ENCODE results near the gene GNG4.

The GNG4 gene

DNA sequence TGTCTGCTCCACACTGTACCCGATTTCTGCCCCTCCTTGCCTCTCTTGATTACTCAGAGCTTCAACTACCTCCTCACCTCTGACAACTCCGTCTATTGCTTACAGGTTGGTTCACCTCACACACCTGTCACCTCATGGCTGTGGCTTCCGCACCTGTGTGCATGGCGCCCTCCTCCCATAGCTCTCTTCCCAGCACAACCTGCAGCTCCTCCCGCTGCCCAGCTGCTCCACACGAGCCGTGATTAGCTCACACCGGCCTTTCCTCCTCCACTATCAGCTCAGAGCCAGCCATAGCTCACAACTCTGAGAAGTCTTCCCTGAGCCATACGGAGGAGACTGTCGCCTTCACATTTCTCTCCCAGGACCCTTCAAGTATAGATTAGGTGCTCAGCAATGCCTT is 67.5 kb downstream of the GNG4 start:
- TF ChIP-seq, protein P1, sequence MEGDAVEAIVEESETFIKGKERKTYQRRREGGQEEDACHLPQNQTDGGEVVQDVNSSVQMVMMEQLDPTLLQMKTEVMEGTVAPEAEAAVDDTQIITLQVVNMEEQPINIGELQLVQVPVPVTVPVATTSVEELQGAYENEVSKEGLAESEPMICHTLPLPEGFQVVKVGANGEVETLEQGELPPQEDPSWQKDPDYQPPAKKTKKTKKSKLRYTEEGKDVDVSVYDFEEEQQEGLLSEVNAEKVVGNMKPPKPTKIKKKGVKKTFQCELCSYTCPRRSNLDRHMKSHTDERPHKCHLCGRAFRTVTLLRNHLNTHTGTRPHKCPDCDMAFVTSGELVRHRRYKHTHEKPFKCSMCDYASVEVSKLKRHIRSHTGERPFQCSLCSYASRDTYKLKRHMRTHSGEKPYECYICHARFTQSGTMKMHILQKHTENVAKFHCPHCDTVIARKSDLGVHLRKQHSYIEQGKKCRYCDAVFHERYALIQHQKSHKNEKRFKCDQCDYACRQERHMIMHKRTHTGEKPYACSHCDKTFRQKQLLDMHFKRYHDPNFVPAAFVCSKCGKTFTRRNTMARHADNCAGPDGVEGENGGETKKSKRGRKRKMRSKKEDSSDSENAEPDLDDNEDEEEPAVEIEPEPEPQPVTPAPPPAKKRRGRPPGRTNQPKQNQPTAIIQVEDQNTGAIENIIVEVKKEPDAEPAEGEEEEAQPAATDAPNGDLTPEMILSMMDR (conservative IDR thresholded peaks at IDR 0.05; ENCODE audit: low read length) = no peak
- no peak for TF ChIP-seq EZH2phosphoT487 (IDR thresholded peaks at IDR 0.05; ENCODE audit: borderline replicate concordance)
- no peak overlapping the region for H2AFZ ChIP-seq (ENCODE audit: low read length)
- H3K79me2 ChIP-seq (ENCODE audit: insufficient read depth, low read length) = no peaks in the 10 kb centered on the region
- no peaks in the 10 kb centered on the region for H3K36me3 ChIP-seq (ENCODE audit: insufficient read depth, low read length)
- no peaks in the 10 kb centered on the region for H3K4me1 ChIP-seq (ENCODE audit: insufficient read depth, low read length, poor library complexity, severe bottlenecking)
- H3K4me2 ChIP-seq (ENCODE audit: low read depth, low read length, poor library complexity, severe bottlenecking) = no peak overlapping the region
- no peak overlapping the region for H3K9ac ChIP-seq (ENCODE audit: low read depth, low read length, poor library complexity, severe bottlenecking)
- no peaks in the 10 kb centered on the region for H3K9me2 ChIP-seq (replicated peaks; ENCODE audit: low read depth, low read length)
- H3F3A ChIP-seq (ENCODE audit: low read depth) = no peaks in the 10 kb centered on the region
- H3K4me3 ChIP-seq (ENCODE audit: low read length, poor library complexity, severe bottlenecking) = no peak overlapping the region
- H3K9me3 ChIP-seq (ENCODE audit: insufficient read depth, low read depth, low read length) = no peaks in the 10 kb centered on the region
- no peaks in the 10 kb centered on the region for H3K27me3 ChIP-seq (ENCODE audit: insufficient read depth, low read length, poor library complexity, severe bottlenecking)
- H4K20me1 ChIP-seq (ENCODE audit: insufficient read depth, low read length, poor library complexity, severe bottlenecking) = no peaks in the 10 kb centered on the region

DNA sequence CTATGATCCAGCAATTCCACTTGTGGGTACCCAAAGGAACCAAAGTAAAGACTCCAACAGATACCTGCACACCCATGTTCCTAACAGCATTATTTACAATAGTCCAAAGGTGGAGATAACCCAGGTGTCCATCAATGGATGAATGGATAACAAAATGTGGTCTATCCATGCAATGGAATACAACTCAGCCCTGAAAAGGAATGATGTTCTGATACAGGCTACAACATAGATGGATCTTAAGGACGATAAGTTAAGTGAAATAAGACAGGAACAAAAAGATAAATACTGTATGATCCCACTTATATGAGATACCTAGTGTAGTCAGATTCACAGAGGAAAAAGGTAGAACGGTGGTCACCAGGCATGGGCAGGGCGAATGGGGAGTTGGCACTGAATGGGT is 69.7 kb downstream of the GNG4 start:
- Histone ChIP-seq H3F3A (ENCODE audit: low read depth) (no peaks in the 10 kb centered on the region), H3K9me2 (replicated peaks; ENCODE audit: low read depth, low read length) (no peaks in the 10 kb centered on the region), H3K27me3 (ENCODE audit: insufficient read depth, low read length, poor library complexity, severe bottlenecking) (no peaks in the 10 kb centered on the region), H3K4me2 (ENCODE audit: low read depth, low read length, poor library complexity, severe bottlenecking) (no peak overlapping the region), H3K4me3 (ENCODE audit: low read length, poor library complexity, severe bottlenecking) (no peak overlapping the region), H3K9me3 (ENCODE audit: insufficient read depth, low read depth, low read length) (no peaks in the 10 kb centered on the region), H3K36me3 (ENCODE audit: insufficient read depth, low read length) (no peaks in the 10 kb centered on the region), H3K4me1 (ENCODE audit: insufficient read depth, low read length, poor library complexity, severe bottlenecking) (no peaks in the 10 kb centered on the region), H4K20me1 (ENCODE audit: insufficient read depth, low read length, poor library complexity, severe bottlenecking) (no peaks in the 10 kb centered on the region), H3K79me2 (ENCODE audit: insufficient read depth, low read length) (no peaks in the 10 kb centered on the region), H3K9ac (ENCODE audit: low read depth, low read length, poor library complexity, severe bottlenecking) (no peak overlapping the region), H2AFZ (ENCODE audit: low read length) (no peak overlapping the region)
- TF ChIP-seq, protein P1 (conservative IDR thresholded peaks at IDR 0.05; ENCODE audit: low read length) = no peak
- no peak for TF ChIP-seq EZH2phosphoT487 (IDR thresholded peaks at IDR 0.05; ENCODE audit: borderline replicate concordance)

DNA sequence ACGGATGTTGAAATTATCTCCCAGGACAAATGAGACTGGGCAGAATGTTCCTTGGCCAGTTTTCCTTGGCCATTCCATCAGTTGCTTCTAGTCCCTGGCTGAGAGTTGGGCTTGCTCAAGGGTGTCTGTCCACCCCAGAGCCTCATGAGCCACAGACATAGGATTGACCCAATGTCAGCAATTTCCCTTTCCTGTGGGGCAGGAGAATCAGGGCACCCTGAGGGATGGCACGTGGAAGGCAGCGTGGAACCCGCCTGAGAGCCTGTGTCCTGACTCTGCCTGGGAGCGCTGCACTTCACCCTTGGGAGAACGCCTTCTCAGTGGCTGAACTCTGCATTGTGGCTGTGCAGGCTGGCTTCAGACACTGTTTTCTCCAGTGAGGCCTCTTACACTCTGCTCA is 74.0 kb downstream of the GNG4 start:
- H3F3A ChIP-seq (ENCODE audit: low read depth) = no peaks in the 10 kb centered on the region
- H3K9me2 ChIP-seq (replicated peaks; ENCODE audit: low read depth, low read length) = no peaks in the 10 kb centered on the region
- H2AFZ ChIP-seq (ENCODE audit: low read length) = 0 out of 2 replicates have a peak overlapping the region, but pooled peaks have one; percentile 12
- H3K27me3 ChIP-seq (ENCODE audit: insufficient read depth, low read length, poor library complexity, severe bottlenecking) = no peaks in the 10 kb centered on the region
- H3K79me2 ChIP-seq (ENCODE audit: insufficient read depth, low read length) = no peaks in the 10 kb centered on the region
- H4K20me1 ChIP-seq (ENCODE audit: insufficient read depth, low read length, poor library complexity, severe bottlenecking) = no peaks in the 10 kb centered on the region
- no peaks in the 10 kb centered on the region for H3K9me3 ChIP-seq (ENCODE audit: insufficient read depth, low read depth, low read length)
- TF ChIP-seq, protein P1 (conservative IDR thresholded peaks at IDR 0.05; ENCODE audit: low read length) = no peak
- no peak for TF ChIP-seq EZH2phosphoT487 (IDR thresholded peaks at IDR 0.05; ENCODE audit: borderline replicate concordance)
- H3K4me2 ChIP-seq (ENCODE audit: low read depth, low read length, poor library complexity, severe bottlenecking) = no peak overlapping the region
- no peaks in the 10 kb centered on the region for H3K4me1 ChIP-seq (ENCODE audit: insufficient read depth, low read length, poor library complexity, severe bottlenecking)
- H3K4me3 ChIP-seq (ENCODE audit: low read length, poor library complexity, severe bottlenecking) = no peak overlapping the region
- no peaks in the 10 kb centered on the region for H3K36me3 ChIP-seq (ENCODE audit: insufficient read depth, low read length)
- H3K9ac ChIP-seq (ENCODE audit: low read depth, low read length, poor library complexity, severe bottlenecking) = no peak overlapping the region

Data from Loucy (cell line).